HCT116 (cell line): ENCODE measurements around the gene SSR2. TPM values are rescaled to one million over a fixed set of nuclear protein-coding genes. Genes with fewer than 3 reads are reported as not detected.
A peak's percentile ranks its signal among the peaks of the same experiment; 100 is the strongest.

Experiments
- ATAC-seq: fragments of 200-7000 bp; cut with Tn5 transposase; 2 replicates; pipeline ENCODE4 v1.9.1; 2020; ENCODE audit warnings: mild to moderate bottlenecking, moderate library complexity
- BruUV-seq: library from RNA; stranded (reverse); fragments of 400-500 nt; replicated peaks from 2 replicates; lab custom pipeline; 2021; lab: Mats Ljungman, UMichigan
- CTCF ChIA-PET: fragments of 300-600 bp; sonication (Branson Sonifier 250); formaldehyde crosslinking; loops from one replicate; lab custom pipeline; 2021; ENCODE audit warnings: antibody characterized with exemption; lab: Charles Lee
- POLR2A ChIA-PET: fragments of 300-600, 350-600 bp; sonication (Branson Sonifier 250); formaldehyde crosslinking; loops from one replicate; lab custom pipeline; 2021; ENCODE audit warnings: antibody characterized with exemption; lab: Charles Lee
- RAD21 ChIA-PET, 2 experiments: fragments of 300-600 bp; sonication (Branson Sonifier 250); formaldehyde crosslinking; loops; one replicate each; lab custom pipeline; 2023; ENCODE audit warnings: low total read pairs in 2 of 2; ENCODE audit not compliant: uncharacterized antibody in 2 of 2, unreplicated experiment in 2 of 2, low non-redundant PET in 1 of 2; lab: Charles Lee
- DNase-seq: peaks from one replicate; pipeline ENCODE4 v3.0.0-alpha.2; 2010; ENCODE audit warnings: low read depth, low spot score
- H2AFZ ChIP-seq: fragments of 200-600 bp; shearing (Covaris generic), sonication (generic); 2 replicates; pipeline ENCODE4 v1.6.1; 2017; ENCODE audit warnings: low read depth, mixed run types, mixed read lengths, antibody characterized with exemption, low read length; ENCODE audit not compliant: poor library complexity, severe bottlenecking
- H3K27ac ChIP-seq: 2 replicates; pipeline ENCODE4 v1.5.1; 2012; ENCODE audit warnings: low read depth, low read length
- H3K27me3 ChIP-seq: fragments of 200-600 bp; sonication (generic); 2 replicates; pipeline ENCODE4 v1.6.1; 2016; ENCODE audit warnings: mixed run types, low read length, mixed read lengths; ENCODE audit not compliant: insufficient read depth
- H3K36me3 ChIP-seq, 2 experiments: fragments of 200-500 bp in 1 of 2; fragments of 200-600 bp in 1 of 2; sonication (Bioruptor generic) in 1 of 2; sonication (generic) in 1 of 2; 2 replicates each; pipeline versions ENCODE4 v1.5.1 to v1.6.1; 2014 to 2016; ENCODE audit warnings: low read length in 2 of 2, inconsistent platforms in 1 of 2, mixed read lengths in 1 of 2, mixed run types in 1 of 2; ENCODE audit not compliant: insufficient read depth in 2 of 2, control insufficient read depth in 1 of 2
- H3K4me1 ChIP-seq, 2 experiments: fragments of 200-600 bp in 1 of 2; sonication (generic) in 1 of 2; 2 replicates each; pipeline versions ENCODE4 v1.5.1 to v1.6.1; 2012 to 2017; ENCODE audit warnings: low read length in 2 of 2, inconsistent platforms in 1 of 2, mild to moderate bottlenecking in 1 of 2, mixed read lengths in 1 of 2, mixed run types in 1 of 2, moderate library complexity in 1 of 2; ENCODE audit not compliant: insufficient read depth in 2 of 2, control insufficient read depth in 1 of 2
- H3K4me2 ChIP-seq: fragments of 200-600 bp; sonication (generic); 2 replicates; pipeline ENCODE4 v1.6.1; 2017; ENCODE audit warnings: mixed run types, low read length, mixed read lengths
- H3K4me3 ChIP-seq, 2 experiments: fragments of 200-600 bp in 1 of 2; sonication (generic) in 1 of 2; replicated peaks in 1 of 2; 2 replicates each; pipeline ENCODE4 v1.5.1; 2011 to 2016; ENCODE audit warnings: low read length in 2 of 2, control low read depth in 1 of 2, low read depth in 1 of 2, mild to moderate bottlenecking in 1 of 2, mixed read lengths in 1 of 2, mixed run types in 1 of 2
- H3K79me2 ChIP-seq: fragments of 200-600 bp; sonication (generic); 2 replicates; pipeline ENCODE4 v1.6.1; 2017; ENCODE audit warnings: mild to moderate bottlenecking, mixed run types, low read length, moderate library complexity, mixed read lengths; ENCODE audit not compliant: insufficient read depth
- H3K9ac ChIP-seq: fragments of 200-600 bp; sonication (generic); 2 replicates; pipeline ENCODE4 v1.6.1; 2016; ENCODE audit warnings: low read length, mixed read lengths
- H3K9me2 ChIP-seq: fragments of 200-600 bp; sonication (generic), shearing (Covaris generic); 2 replicates; pipeline ENCODE4 v1.6.1; 2017; ENCODE audit warnings: mixed run types, mild to moderate bottlenecking, moderate library complexity; ENCODE audit not compliant: insufficient read depth
- H3K9me3 ChIP-seq, 2 experiments: fragments of 200-500 bp in 1 of 2; fragments of 200-600 bp in 1 of 2; sonication (Bioruptor generic) in 1 of 2; sonication (generic) in 1 of 2; 2 replicates each; pipeline ENCODE4 v1.6.1; 2014 to 2017; ENCODE audit warnings: low read length in 2 of 2, mixed read lengths in 2 of 2, inconsistent platforms in 1 of 2, low read depth in 1 of 2, mild to moderate bottlenecking in 1 of 2, mixed run types in 1 of 2, moderate library complexity in 1 of 2; ENCODE audit not compliant: control insufficient read depth in 1 of 2, insufficient read depth in 1 of 2
- H4K20me1 ChIP-seq: fragments of 200-600 bp; sonication (generic), shearing (Covaris generic); 2 replicates; pipeline ENCODE4 v1.6.1; 2017; ENCODE audit warnings: mixed run types, mild to moderate bottlenecking, moderate library complexity; ENCODE audit not compliant: insufficient read depth
- ATF3 ChIP-seq: IDR thresholded peaks from 2 replicates; pipeline ENCODE4 v1.6.1; 2012
- POLR2A ChIP-seq: IDR thresholded peaks from 2 replicates; pipeline ENCODE4 v1.7.0; 2011; ENCODE audit warnings: borderline replicate concordance; ENCODE audit not compliant: insufficient read depth, insufficient read length; ENCODE audit errors: extremely low read depth
- POLR2AphosphoS5 ChIP-seq: IDR thresholded peaks from 2 replicates; pipeline ENCODE4 v1.6.1; 2011; ENCODE audit warnings: mild to moderate bottlenecking, low read depth, low read length, moderate library complexity
- SRF ChIP-seq: IDR thresholded peaks from 2 replicates; pipeline ENCODE4 v1.6.1; 2012; ENCODE audit warnings: low read depth
- YY1 ChIP-seq: IDR thresholded peaks from 2 replicates; pipeline ENCODE4 v1.6.1; 2011; ENCODE audit warnings: low read length, low read depth, moderate library complexity, mild to moderate bottlenecking; ENCODE audit not compliant: insufficient replicate concordance; ENCODE audit errors: extremely low read depth
- ZBTB33 ChIP-seq: IDR thresholded peaks from 2 replicates; pipeline ENCODE4 v1.6.1; 2011; ENCODE audit warnings: mild to moderate bottlenecking, low read length, moderate library complexity; ENCODE audit not compliant: insufficient replicate concordance; ENCODE audit errors: extremely low read depth
- intact Hi-C: fragments of 100-400 bp; cut with micrococcal nuclease; formaldehyde crosslinking; loops from 2 replicates; pipeline ENCODE4 v1.10.0; 2022
- total RNA-seq: library from RNA; stranded (reverse); gene quantifications from one replicate; pipeline ENCODE4 v1.2.1, GENCODE V29; 2021; ENCODE audit not compliant: unreplicated experiment

SSR2 gene
- total RNA-seq, 1 experiment from 2014 or later: 153 TPM

DNA sequence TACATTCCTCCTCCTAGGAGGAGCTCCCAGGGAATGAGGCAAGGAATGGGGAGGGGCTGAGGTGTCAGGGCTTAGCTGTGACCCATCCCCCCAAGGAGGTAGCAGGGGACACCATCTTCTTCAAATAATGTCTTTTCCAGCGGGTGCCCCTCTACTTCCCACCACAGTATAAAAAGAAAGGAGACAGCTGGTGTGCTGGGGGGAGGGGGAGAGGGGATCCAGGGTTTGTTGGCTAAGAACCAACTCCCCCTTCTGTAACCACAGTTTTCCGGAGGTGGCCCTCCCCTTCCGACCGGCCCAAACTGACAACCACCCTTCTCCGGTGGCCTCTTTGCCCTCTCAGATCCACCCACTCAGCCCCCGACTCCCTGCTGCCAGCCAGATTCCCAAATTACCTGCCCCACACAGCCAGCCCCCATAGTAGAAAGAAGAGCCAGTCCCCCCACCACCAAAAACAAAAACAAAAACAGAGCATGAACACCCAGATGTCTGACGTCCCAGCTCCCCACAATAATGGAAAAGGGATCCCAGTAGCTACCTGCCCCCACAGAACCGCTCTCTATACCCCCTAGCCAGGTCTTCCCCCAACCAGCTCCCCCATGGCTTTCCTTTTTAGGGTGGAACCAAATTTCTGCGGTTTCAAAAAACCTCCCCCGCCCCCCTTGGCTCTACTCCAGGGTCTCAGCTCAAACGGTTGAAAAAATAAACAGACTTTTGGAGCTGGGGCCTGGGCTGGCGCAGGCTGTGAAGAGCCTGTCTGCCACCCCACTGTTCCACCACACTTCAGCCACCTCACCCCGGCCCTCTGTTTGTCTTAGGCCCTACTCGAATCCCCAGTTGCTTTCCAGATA is 44.5 kb downstream of the SSR2 start:
- CTCF ChIA-PET: interaction anchor here (1.3 to 2.7 kb wide), 2 partner anchors 13 to 38 kb away, joined by 4 to 8 read pairs; no protein-coding TSS in a partner anchor
- BruUV-seq: no TSS peak
- no peaks in the 10 kb centered on the region for H4K20me1 ChIP-seq

More for the DNA sequence above, 44.5 kb downstream of the SSR2 start:
- intact Hi-C loops: no loop called here
- DNase-seq (no peak), ATAC-seq (peak; percentile 32)
- Histone ChIP-seq H3K9ac (peak overlapping the region; percentile 97), H3K9me2 (no peaks in the 10 kb centered on the region), H2AFZ (no peak overlapping the region), H3K4me2 (peak overlapping the region; percentile 96), H3K36me3 (no peaks in the 10 kb centered on the region), H3K27me3 (no peaks in the 10 kb centered on the region), H3K27ac (peak overlapping the region; percentile 85), H3K4me1 (peaks cover 49 to 69% of the 10 kb centered on the region in 2 experiments), H3K9me3 (no peaks in the 10 kb centered on the region), H3K79me2 (peaks cover 76% of the 10 kb centered on the region), H3K4me3 (peak overlapping the region; percentile 87 to 91)
- POLR2A ChIA-PET: interaction anchor here (0.9 to 3.6 kb wide), 5 partner anchors 7 to 42 kb away, joined by 3 to 28 read pairs (median 9); partner anchors contain the start of gene KHDC4
- TF ChIP-seq POLR2A (no peak), ZBTB33 (no peak), SRF (no peak), ATF3 (no peak), YY1 (no peak), POLR2AphosphoS5 (no peak)
- RAD21 ChIA-PET: interaction anchor here (0.6 to 1.0 kb wide), 4 partner anchors 13 to 775 kb away, joined by 3 to 4 read pairs (median 3); partner anchors contain the start of gene HDGF (in 1 of the 2)
